ENCODE data around the gene SMOC2. TPM values are rescaled to one million over a fixed set of nuclear protein-coding genes. Genes with fewer than 3 reads are reported as not detected.

The SMOC2 gene
- total and polyA plus RNA-seq, 2 of the 4 experiments (the other 2 are of a cell fraction) = not detected

- Histone ChIP-seq H3K4me2 (ENCODE audit: low read depth, low read length) (no peak overlapping the region), H4K20me1 (ENCODE audit: insufficient read depth, low read length) (no peaks in the 10 kb centered on the region), H3K9me1 (ENCODE audit: insufficient read depth, low read length) (no peaks in the 10 kb centered on the region), H3K4me1 (ENCODE audit: control insufficient read depth, insufficient read depth, low read length) (no peaks in the 10 kb centered on the region), H3K23ac (ENCODE audit: low read depth, low read length) (no peak overlapping the region), H3K9ac (ENCODE audit: low read depth, low read length) (no peak overlapping the region), H2BK15ac (ENCODE audit: low read depth, low read length) (no peak overlapping the region), H2BK5ac (ENCODE audit: low read depth, low read length, poor library complexity, severe bottlenecking) (no peak overlapping the region), H3K27ac (ENCODE audit: insufficient read depth, low read length) (no peak overlapping the region), H4K5ac (ENCODE audit: low read depth, low read length) (no peak overlapping the region), H4K8ac (ENCODE audit: low read depth in 2 of 2, low read length in 2 of 2) (no peak overlapping the region), H3K79me1 (ENCODE audit: low read depth in 1 of 2, low read length in 2 of 2) (no peaks in the 10 kb centered on the region), H3K4me3 (ENCODE audit: insufficient read depth, low read depth, low read length) (no peak overlapping the region), H3K18ac (ENCODE audit: low read depth, low read length) (no peak overlapping the region), H3K36me3 (ENCODE audit: control insufficient read depth, insufficient read depth, low read length) (no peaks in the 10 kb centered on the region), H2AFZ (replicated peaks; ENCODE audit: low read length, poor library complexity) (no peak overlapping the region), H4K91ac (ENCODE audit: insufficient read depth, low read depth, low read length) (no peak overlapping the region), H2AK9ac (replicated peaks; ENCODE audit: low read depth, low read length, poor library complexity) (no peak overlapping the region), H2AK5ac (ENCODE audit: low read depth, low read length) (no peak overlapping the region), H3K9me3 (ENCODE audit: control insufficient read depth, insufficient read depth, low read length) (peaks cover 23% of the 10 kb centered on the region), H3K56ac (ENCODE audit: extremely low read depth, insufficient read depth, low read length) (no peak overlapping the region), H3K14ac (replicated peaks; ENCODE audit: low read depth, low read length) (no peak overlapping the region), H3K4ac (ENCODE audit: low read depth, low read length) (no peak overlapping the region), H3K27me3 (ENCODE audit: control insufficient read depth, insufficient read depth, low read length) (no peaks in the 10 kb centered on the region), H2BK120ac (ENCODE audit: low read depth, low read length) (no peak overlapping the region), H2BK20ac (ENCODE audit: low read depth, low read length) (no peak overlapping the region)
- CTCF ChIA-PET = no interaction called here
- no TSS peak for BruUV-seq (replicated peaks)
- intact Hi-C loops (cut with micrococcal nuclease) = no loop called here
- WGBS, 2 experiments (ENCODE audit: extremely low coverage in 2 of 2, insufficient read length in 1 of 2) = no CpG with 5 or more reads among the region's 11 CpGs
- POLR2A ChIA-PET (ENCODE audit: unreplicated experiment) = no interaction called here
- no peak for ATAC-seq (ENCODE audit: low read depth)
- dilution Hi-C loops (cut with HindIII; ENCODE audit: low sequenced_read_pairs, unreplicated experiment) = no loop called here
- in situ Hi-C loops (cut with MboI; ENCODE audit: low sequenced_read_pairs) = no loop called here
- no peak for TF ChIP-seq MXI1 (IDR thresholded peaks at IDR 0.05; ENCODE audit: borderline replicate concordance, low read depth, low read length)
- TF ChIP-seq RAD21 (IDR thresholded peaks at IDR 0.05; ENCODE audit: low read length) = no peak
- no peak for TF ChIP-seq USF2 (IDR thresholded peaks at IDR 0.05; ENCODE audit: low read depth, low read length)
- TF ChIP-seq CEBPB (IDR thresholded peaks at IDR 0.05; ENCODE audit: low read depth, low read length) = no peak
- TF ChIP-seq ELK1 (IDR thresholded peaks at IDR 0.05; ENCODE audit: borderline replicate concordance, low read depth, low read length) = no peak
- no peak for TF ChIP-seq BHLHE40 (IDR thresholded peaks at IDR 0.05; ENCODE audit: low read depth, low read length)
- no peak for TF ChIP-seq CTCF (conservative IDR thresholded peaks at IDR 0.05; ENCODE audit: low read depth, low read length)
- no peak for TF ChIP-seq CHD1 (IDR thresholded peaks at IDR 0.05; ENCODE audit: low read depth, low read length)
- no peak for TF ChIP-seq RFX5 (IDR thresholded peaks at IDR 0.05; ENCODE audit: low read depth, low read length)
- TF ChIP-seq MAZ (IDR thresholded peaks at IDR 0.05; ENCODE audit: borderline replicate concordance, low read depth, low read length) = no peak
- TF ChIP-seq FOS (IDR thresholded peaks at IDR 0.05; ENCODE audit: low read depth, low read length) = no peak
- no peak for TF ChIP-seq NFE2L2 (IDR thresholded peaks at IDR 0.05; ENCODE audit: low read depth, low read length)
- TF ChIP-seq RCOR1 (IDR thresholded peaks at IDR 0.05; ENCODE audit: insufficient replicate concordance, low read length) = no peak
- TF ChIP-seq SMC3 (IDR thresholded peaks at IDR 0.05; ENCODE audit: low read depth, low read length) = no peak
- no peak for TF ChIP-seq POLR2A (IDR thresholded peaks at IDR 0.05; ENCODE audit: low read depth, low read length)
- TF ChIP-seq MAFK (IDR thresholded peaks at IDR 0.05; ENCODE audit: low read depth, low read length) = no peak
- no peak for DNase-seq
Observed at GRCh38 chr6:168675933-168676551, 235.1 kb downstream of the SMOC2 start.

Data from IMR-90 (cell line).